SK-N-SH (cell line): ENCODE measurements around the gene DSCAML1. TPM values are rescaled to one million over a fixed set of nuclear protein-coding genes. Genes with fewer than 3 reads are reported as not detected.
A peak's percentile ranks its signal among the peaks of the same experiment; 100 is the strongest.

Source experiments
- CTCF ChIA-PET: fragments of 300-600, 350-600 bp; formaldehyde crosslinking; extraction: SDS; loops from one replicate; lab custom pipeline; 2021; lab: Yijun Ruan, JAX
- POLR2A ChIA-PET: fragments of 350-600 bp; sonication (Branson Sonifier 250); formaldehyde crosslinking; extraction: SDS; loops from one replicate; lab custom pipeline; 2020; ENCODE audit warnings: antibody characterized with exemption, inconsistent platforms; lab: Yijun Ruan, JAX
- DNase-seq: peaks from one replicate; pipeline ENCODE4 v3.0.0; 2012
- H2AFZ ChIP-seq: fragments of 200-600 bp; sonication (generic); 2 replicates; pipeline ENCODE4 v1.8.1; 2016; ENCODE audit warnings: antibody characterized with exemption, mild to moderate bottlenecking, low read depth
- H3F3A ChIP-seq: fragments of 200-600 bp; sonication (generic); replicated peaks from 2 replicates; pipeline ENCODE3; 2016; ENCODE audit warnings: antibody characterized with exemption, mild to moderate bottlenecking; ENCODE audit not compliant: insufficient read depth
- H3K27ac ChIP-seq, 2 experiments: fragments of 200-500 bp in 1 of 2; fragments of 200-600 bp in 1 of 2; sonication (Bioruptor generic) in 1 of 2; sonication (generic), shearing (Covaris generic) in 1 of 2; 2 replicates each; pipeline versions ENCODE4 v1.5.1 to v1.6.1; 2014 to 2016; ENCODE audit warnings: low read depth in 2 of 2, inconsistent platforms in 1 of 2, low read length in 1 of 2, mild to moderate bottlenecking in 1 of 2, mixed read lengths in 1 of 2
- H3K27me3 ChIP-seq: fragments of 200-600 bp; sonication (generic), shearing (Covaris generic); 2 replicates; pipeline ENCODE4 v1.6.1; 2016; ENCODE audit warnings: mixed run types; ENCODE audit not compliant: insufficient read depth
- H3K36me3 ChIP-seq, 2 experiments: fragments of 200-500 bp in 1 of 2; fragments of 200-600 bp in 1 of 2; sonication (Bioruptor generic) in 1 of 2; sonication (generic) in 1 of 2; replicated peaks in 1 of 2; 2 replicates each; pipeline versions ENCODE3 to v1.5.1; 2014 to 2016; ENCODE audit warnings: low read length in 1 of 2, mild to moderate bottlenecking in 1 of 2; ENCODE audit not compliant: insufficient read depth in 2 of 2, control insufficient read depth in 1 of 2
- H3K4me1 ChIP-seq, 2 experiments: fragments of 200-500 bp in 1 of 2; fragments of 200-600 bp in 1 of 2; sonication (Bioruptor generic) in 1 of 2; sonication (generic), shearing (Covaris generic) in 1 of 2; 2 replicates each; pipeline versions ENCODE4 v1.5.1 to v1.6.1; 2014 to 2016; ENCODE audit warnings: low read depth in 1 of 2, low read length in 1 of 2, mixed run types in 1 of 2; ENCODE audit not compliant: insufficient read depth in 2 of 2, control insufficient read depth in 1 of 2
- H3K4me2 ChIP-seq: fragments of 200-600 bp; sonication (generic), shearing (Covaris generic); 2 replicates; pipeline ENCODE4 v1.6.1; 2017; ENCODE audit warnings: mixed run types
- H3K4me3 ChIP-seq, 2 experiments: fragments of 200-500 bp in 1 of 2; fragments of 200-600 bp in 1 of 2; sonication (Bioruptor generic) in 1 of 2; sonication (generic), shearing (Covaris generic) in 1 of 2; 2 replicates each; pipeline versions ENCODE4 v1.5.1 to v1.8.1; 2014 to 2016; ENCODE audit warnings: low read depth in 2 of 2, inconsistent platforms in 1 of 2, low read length in 1 of 2, mild to moderate bottlenecking in 1 of 2, mixed read lengths in 1 of 2, moderate library complexity in 1 of 2
- H3K79me2 ChIP-seq: fragments of 200-600 bp; sonication (generic); 2 replicates; pipeline ENCODE4 v1.8.1; 2017; ENCODE audit warnings: mild to moderate bottlenecking; ENCODE audit not compliant: insufficient read depth
- H3K9ac ChIP-seq: fragments of 200-600 bp; sonication (generic); 2 replicates; pipeline ENCODE4 v1.6.1; 2017; ENCODE audit warnings: mixed run types
- H3K9me2 ChIP-seq: fragments of 200-600 bp; sonication (generic); 2 replicates; pipeline ENCODE4 v1.6.1; 2017; ENCODE audit warnings: mixed run types
- H3K9me3 ChIP-seq: fragments of 200-600 bp; sonication (generic); 2 replicates; pipeline ENCODE4 v1.6.1; 2017; ENCODE audit warnings: mixed run types, mild to moderate bottlenecking, moderate library complexity
- H4K20me1 ChIP-seq: fragments of 200-600 bp; sonication (generic); 2 replicates; pipeline ENCODE4 v1.6.1; 2017; ENCODE audit warnings: mild to moderate bottlenecking, mixed run types; ENCODE audit not compliant: insufficient read depth
- CHD2 ChIP-seq: fragments of 150-350 bp; IDR thresholded peaks from 2 replicates; pipeline ENCODE4 v1.6.1; 2018; ENCODE audit warnings: low read length; ENCODE audit not compliant: partially characterized antibody
- ELF1 ChIP-seq: IDR thresholded peaks from 2 replicates; pipeline ENCODE4 v1.4.0; 2012
- EP300 ChIP-seq, 2 experiments: IDR thresholded peaks; 2 replicates each; pipeline versions ENCODE4 v1.4.0 to v1.6.1; 2012; ENCODE audit warnings: borderline replicate concordance in 1 of 2, low read depth in 1 of 2, low read length in 1 of 2
- EZH2phosphoT487 ChIP-seq: fragments of 200-600 bp; sonication (generic); IDR thresholded peaks from 2 replicates; pipeline ENCODE4 v1.6.1; 2017; ENCODE audit warnings: low read depth, mixed run types, mild to moderate bottlenecking, antibody characterized with exemption, moderate library complexity, borderline replicate concordance
- FOXJ3 ChIP-seq: sonication (generic); formaldehyde crosslinking; IDR thresholded peaks from 2 replicates; pipeline ENCODE4 v1.5.1; 2020; ENCODE audit warnings: mild to moderate bottlenecking, missing genetic modification reagents
- FOXM1 ChIP-seq: IDR thresholded peaks from 2 replicates; pipeline ENCODE4 v1.4.0; 2012; ENCODE audit warnings: low read depth, mild to moderate bottlenecking
- GABPA ChIP-seq: IDR thresholded peaks from 2 replicates; pipeline ENCODE4 v1.4.0; 2012; ENCODE audit warnings: low read depth, mild to moderate bottlenecking
- GATA2 ChIP-seq: sonication (generic); formaldehyde crosslinking; IDR thresholded peaks from 2 replicates; pipeline ENCODE4 v1.5.0; 2020; ENCODE audit warnings: mild to moderate bottlenecking, missing genetic modification reagents
- IRF3 ChIP-seq: fragments of 150-350 bp; IDR thresholded peaks from 2 replicates; pipeline ENCODE4 v1.6.1; 2016; ENCODE audit warnings: mild to moderate bottlenecking, low read depth, low read length
- MXI1 ChIP-seq: IDR thresholded peaks from 2 replicates; pipeline ENCODE4 v1.6.1; 2012; ENCODE audit warnings: mild to moderate bottlenecking, low read depth, low read length, improper control_type of control experiment
- NFIC ChIP-seq: IDR thresholded peaks from 2 replicates; pipeline ENCODE4 v1.4.0; 2012; ENCODE audit warnings: borderline replicate concordance
- NRF1 ChIP-seq: IDR thresholded peaks from 2 replicates; pipeline ENCODE4 v1.6.1; 2012; ENCODE audit warnings: low read depth, mild to moderate bottlenecking, low read length
- POLR2AphosphoS5 ChIP-seq: IDR thresholded peaks from 2 replicates; pipeline ENCODE4 v1.6.1; 2012; ENCODE audit warnings: low read depth, low read length
- RAD21 ChIP-seq: IDR thresholded peaks from 2 replicates; pipeline ENCODE4 v1.6.1; 2012; ENCODE audit warnings: mild to moderate bottlenecking, low read length
- RCOR1 ChIP-seq: fragments of 150-350 bp; IDR thresholded peaks from 2 replicates; pipeline ENCODE4 v1.6.1; 2017; ENCODE audit warnings: antibody characterized with exemption, low read length
- RFX5 ChIP-seq: IDR thresholded peaks from 2 replicates; pipeline ENCODE4 v1.6.1; 2012; ENCODE audit warnings: mild to moderate bottlenecking, improper control_type of control experiment, low read length
- RXRA ChIP-seq: IDR thresholded peaks from 2 replicates; pipeline ENCODE4 v1.4.0; 2012; ENCODE audit warnings: low read depth, mild to moderate bottlenecking, borderline replicate concordance
- TEAD4 ChIP-seq: IDR thresholded peaks from 2 replicates; pipeline ENCODE4 v1.4.0; 2012; ENCODE audit warnings: mild to moderate bottlenecking, borderline replicate concordance; ENCODE audit not compliant: insufficient read depth
- USF1 ChIP-seq: IDR thresholded peaks from 2 replicates; pipeline ENCODE4 v1.4.0; 2012; ENCODE audit warnings: low read depth, borderline replicate concordance
- WGBS: methylation state at CpG from one replicate; pipeline ENCODE4 v1.1.6; 2017; ENCODE audit warnings: low lambda C conversion rate; 5-methylcytosine and 5-hydroxymethylcytosine counted together
- polyA plus RNA-seq, 3 experiments: library from polyadenylated mRNA; depleted of rRNA; stranded (reverse); fragments of >200 nt; gene quantifications; 2 replicates each; pipeline ENCODE4 v1.2.3, GENCODE V29; 2012
- TF ChIP-seq, protein P1 (sequence below): IDR thresholded peaks from 2 replicates; pipeline ENCODE4 v1.4.0; 2012; ENCODE audit warnings: low read depth, borderline replicate concordance
- TF ChIP-seq, protein P2 (sequence below): fragments of 150-350 bp; IDR thresholded peaks from 2 replicates; pipeline ENCODE4 v1.6.1; 2017; ENCODE audit warnings: antibody characterized with exemption, low read length, low read depth, borderline replicate concordance
- TF ChIP-seq, protein P3 (sequence below): IDR thresholded peaks from 2 replicates; pipeline ENCODE4; 2012
- TF ChIP-seq, protein P4 (sequence below): fragments of 200-600 bp; sonication (generic); IDR thresholded peaks from 2 replicates; pipeline ENCODE4 v1.6.1; 2017; ENCODE audit warnings: antibody characterized with exemption, mild to moderate bottlenecking, moderate library complexity

DSCAML1 gene
- polyA plus RNA-seq, 1 of the 3 experiments (the other 2 are of a cell fraction), result not detected

- DNase-seq, result peak; percentile 79
- no peaks in the 10 kb centered on the region; the same call in 1 of the 2 replicates for H3K27me3 ChIP-seq
- no peak overlapping the region for H3K9ac ChIP-seq
- no peak overlapping the region for H3K4me3 ChIP-seq
- WGBS, result 39% methylated on average over 4 of the region's 24 CpGs
- H3K4me2 ChIP-seq, result no peak overlapping the region
- ChIA-PET POLR2A (no interaction called here), CTCF (interaction anchor here (1.0 to 4.2 kb wide), 7 partner anchors 14 to 285 kb away, joined by 3 to 23 read pairs (median 3); no protein-coding TSS in a partner anchor)
- H3K9me2 ChIP-seq, result no peaks in the 10 kb centered on the region
- H3K79me2 ChIP-seq, result no peaks in the 10 kb centered on the region
- no peak overlapping the region for H2AFZ ChIP-seq
- no peaks in the 10 kb centered on the region for H4K20me1 ChIP-seq
- peak overlapping the region in 1 of 2 experiments; percentile 81; a peak in 2 of 4 replicates for H3K27ac ChIP-seq
- TF ChIP-seq FOXJ3 (CRISPR knock-in tag), result 0 out of 2 replicates have a peak, but pooled peaks have one; percentile 11
- no peak for TF ChIP-seq IRF3
- TF ChIP-seq, protein P1, sequence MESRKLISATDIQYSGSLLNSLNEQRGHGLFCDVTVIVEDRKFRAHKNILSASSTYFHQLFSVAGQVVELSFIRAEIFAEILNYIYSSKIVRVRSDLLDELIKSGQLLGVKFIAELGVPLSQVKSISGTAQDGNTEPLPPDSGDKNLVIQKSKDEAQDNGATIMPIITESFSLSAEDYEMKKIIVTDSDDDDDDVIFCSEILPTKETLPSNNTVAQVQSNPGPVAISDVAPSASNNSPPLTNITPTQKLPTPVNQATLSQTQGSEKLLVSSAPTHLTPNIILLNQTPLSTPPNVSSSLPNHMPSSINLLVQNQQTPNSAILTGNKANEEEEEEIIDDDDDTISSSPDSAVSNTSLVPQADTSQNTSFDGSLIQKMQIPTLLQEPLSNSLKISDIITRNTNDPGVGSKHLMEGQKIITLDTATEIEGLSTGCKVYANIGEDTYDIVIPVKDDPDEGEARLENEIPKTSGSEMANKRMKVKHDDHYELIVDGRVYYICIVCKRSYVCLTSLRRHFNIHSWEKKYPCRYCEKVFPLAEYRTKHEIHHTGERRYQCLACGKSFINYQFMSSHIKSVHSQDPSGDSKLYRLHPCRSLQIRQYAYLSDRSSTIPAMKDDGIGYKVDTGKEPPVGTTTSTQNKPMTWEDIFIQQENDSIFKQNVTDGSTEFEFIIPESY, result no peak
- TF ChIP-seq MXI1, result no peak
- no peak for TF ChIP-seq POLR2AphosphoS5
- TF ChIP-seq GABPA, result no peak
- 0 out of 2 replicates have a peak, but pooled peaks have one; percentile 26 for TF ChIP-seq RAD21
- TF ChIP-seq RCOR1, result 0 out of 2 replicates have a peak, but pooled peaks have one; percentile 15
- no peak for TF ChIP-seq USF1
- TF ChIP-seq RFX5, result no peak
- TF ChIP-seq TEAD4, result no peak
- peak; percentile 41; the same call in 1 of the 2 replicates for TF ChIP-seq GATA2
- TF ChIP-seq, protein P2, sequence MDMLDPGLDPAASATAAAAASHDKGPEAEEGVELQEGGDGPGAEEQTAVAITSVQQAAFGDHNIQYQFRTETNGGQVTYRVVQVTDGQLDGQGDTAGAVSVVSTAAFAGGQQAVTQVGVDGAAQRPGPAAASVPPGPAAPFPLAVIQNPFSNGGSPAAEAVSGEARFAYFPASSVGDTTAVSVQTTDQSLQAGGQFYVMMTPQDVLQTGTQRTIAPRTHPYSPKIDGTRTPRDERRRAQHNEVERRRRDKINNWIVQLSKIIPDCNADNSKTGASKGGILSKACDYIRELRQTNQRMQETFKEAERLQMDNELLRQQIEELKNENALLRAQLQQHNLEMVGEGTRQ, result no peak
- TF ChIP-seq, protein P3, sequence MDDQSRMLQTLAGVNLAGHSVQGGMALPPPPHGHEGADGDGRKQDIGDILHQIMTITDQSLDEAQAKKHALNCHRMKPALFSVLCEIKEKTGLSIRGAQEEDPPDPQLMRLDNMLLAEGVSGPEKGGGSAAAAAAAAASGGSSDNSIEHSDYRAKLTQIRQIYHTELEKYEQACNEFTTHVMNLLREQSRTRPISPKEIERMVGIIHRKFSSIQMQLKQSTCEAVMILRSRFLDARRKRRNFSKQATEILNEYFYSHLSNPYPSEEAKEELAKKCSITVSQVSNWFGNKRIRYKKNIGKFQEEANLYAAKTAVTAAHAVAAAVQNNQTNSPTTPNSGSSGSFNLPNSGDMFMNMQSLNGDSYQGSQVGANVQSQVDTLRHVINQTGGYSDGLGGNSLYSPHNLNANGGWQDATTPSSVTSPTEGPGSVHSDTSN, result no peak
- TF ChIP-seq EZH2phosphoT487, result no peak
- no peak for TF ChIP-seq CHD2
- no peak for TF ChIP-seq FOXM1
- TF ChIP-seq, protein P4, sequence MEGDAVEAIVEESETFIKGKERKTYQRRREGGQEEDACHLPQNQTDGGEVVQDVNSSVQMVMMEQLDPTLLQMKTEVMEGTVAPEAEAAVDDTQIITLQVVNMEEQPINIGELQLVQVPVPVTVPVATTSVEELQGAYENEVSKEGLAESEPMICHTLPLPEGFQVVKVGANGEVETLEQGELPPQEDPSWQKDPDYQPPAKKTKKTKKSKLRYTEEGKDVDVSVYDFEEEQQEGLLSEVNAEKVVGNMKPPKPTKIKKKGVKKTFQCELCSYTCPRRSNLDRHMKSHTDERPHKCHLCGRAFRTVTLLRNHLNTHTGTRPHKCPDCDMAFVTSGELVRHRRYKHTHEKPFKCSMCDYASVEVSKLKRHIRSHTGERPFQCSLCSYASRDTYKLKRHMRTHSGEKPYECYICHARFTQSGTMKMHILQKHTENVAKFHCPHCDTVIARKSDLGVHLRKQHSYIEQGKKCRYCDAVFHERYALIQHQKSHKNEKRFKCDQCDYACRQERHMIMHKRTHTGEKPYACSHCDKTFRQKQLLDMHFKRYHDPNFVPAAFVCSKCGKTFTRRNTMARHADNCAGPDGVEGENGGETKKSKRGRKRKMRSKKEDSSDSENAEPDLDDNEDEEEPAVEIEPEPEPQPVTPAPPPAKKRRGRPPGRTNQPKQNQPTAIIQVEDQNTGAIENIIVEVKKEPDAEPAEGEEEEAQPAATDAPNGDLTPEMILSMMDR, result no peak
- TF ChIP-seq EP300 (IDR thresholded peaks at IDR 0.05; ENCODE audit: borderline replicate concordance in 1 of 2, low read depth in 1 of 2, low read length in 1 of 2), result peak in 1 of 2 experiments; percentile 44; a peak in 1 of 4 replicates
- TF ChIP-seq NFIC, result no peak
- TF ChIP-seq NRF1, result no peak
- no peak for TF ChIP-seq ELF1
- TF ChIP-seq RXRA, result no peak
- no peaks in the 10 kb centered on the region for H3K36me3 ChIP-seq
- peaks cover 0 to 42% of the 10 kb centered on the region in 2 experiments; a peak in 2 of 4 replicates for H3K4me1 ChIP-seq
- no peaks in the 10 kb centered on the region for H3F3A ChIP-seq
- no peaks in the 10 kb centered on the region for H3K9me3 ChIP-seq
Measured at GRCh38 chr11:117524468-117525183, 272.4 kb downstream of the DSCAML1 start.
